Lung (tissue), 12 donors: ENCODE measurements around the gene PSMD8. TPM values are rescaled to one million over a fixed set of nuclear protein-coding genes. Genes with fewer than 3 reads are reported as not detected.
"Not testable (repeated sequence)": the region's sequence is repeated elsewhere in the genome, so short reads cannot be mapped to it uniquely, and the experiment has no call there.

Experiments
- ATAC-seq: fragments of 200-7000 bp; cut with Tn5 transposase; one replicate; pipeline ENCODE4 v1.9.1; 2020; ENCODE audit warnings: moderate number of reproducible peaks; ENCODE audit not compliant: insufficient read depth, low FRiP score
- DNase-seq, 3 donors: peaks; one replicate each; pipeline ENCODE4 v3.0.0-alpha.2; 2013 to 2017
- H3K27ac ChIP-seq, 2 donors: one replicate each; pipeline ENCODE4 v1.5.1; 2013; ENCODE audit warnings: mild to moderate bottlenecking in 2 of 2, moderate library complexity in 2 of 2, control low read depth in 1 of 2, inconsistent platforms in 1 of 2, low read depth in 1 of 2, low read length in 1 of 2
- H3K27me3 ChIP-seq, 3 donors: one replicate each; pipeline ENCODE4 v1.5.1; 2013; ENCODE audit warnings: low read length in 2 of 3; ENCODE audit not compliant: control insufficient read depth in 3 of 3, insufficient read depth in 3 of 3
- H3K36me3 ChIP-seq, 4 donors: one replicate each; pipeline ENCODE4 v1.5.1; 2013; ENCODE audit warnings: low read length in 4 of 4, mild to moderate bottlenecking in 1 of 4, moderate library complexity in 1 of 4; ENCODE audit not compliant: control insufficient read depth in 4 of 4, insufficient read depth in 4 of 4
- H3K4me1 ChIP-seq, 5 donors: one replicate each; pipeline ENCODE4 v1.5.1; 2013; ENCODE audit warnings: low read length in 5 of 5, mild to moderate bottlenecking in 2 of 5, moderate library complexity in 1 of 5; ENCODE audit not compliant: control insufficient read depth in 5 of 5, insufficient read depth in 5 of 5
- H3K4me3 ChIP-seq: one replicate; pipeline ENCODE4 v1.5.1; 2013; ENCODE audit warnings: mild to moderate bottlenecking, control low read depth, moderate library complexity
- H3K9ac ChIP-seq, 2 donors: one replicate each; pipeline ENCODE4 v1.5.1; 2013; ENCODE audit warnings: low read length in 2 of 2, control low read depth in 1 of 2; ENCODE audit not compliant: insufficient read depth in 1 of 2
- H3K9me3 ChIP-seq, 4 donors: one replicate each; pipeline ENCODE4 v1.5.1; 2013; ENCODE audit warnings: low read length in 3 of 4, mild to moderate bottlenecking in 1 of 4, moderate library complexity in 1 of 4; ENCODE audit not compliant: control insufficient read depth in 4 of 4, insufficient read depth in 3 of 4
- WGBS, 2 donors: extraction: QIAGEN DNeasy Blood & Tissue Kit; methylation state at CpG; one replicate each; pipeline ENCODE4 v1.1.7; 2013; 5-methylcytosine and 5-hydroxymethylcytosine counted together
- polyA plus RNA-seq, 2 donors: library from polyadenylated mRNA; stranded (reverse); fragments of 200-250 nt; gene quantifications; one replicate each; pipeline ENCODE4 v1.2.1, GENCODE V29; 2013
- total RNA-seq, 2 donors: library from RNA; depleted of rRNA in 1 of 2; stranded (reverse); fragments of >200 nt in 1 of 2; gene quantifications; one replicate each; pipeline ENCODE4 v1.2.1, GENCODE V29; 2014 to 2021
- TF ChIP-seq, protein P1 (sequence below): IDR thresholded peaks from 2 replicates; pipeline ENCODE4 v1.5.1; 2012; ENCODE audit warnings: mild to moderate bottlenecking; ENCODE audit errors: control extremely low read depth, extremely low read depth
- donor health status: control.
- donor health status: control.
- donor health status: Bipolar disorder and iron deficiency.
- donor health status: healthy.
- donor health status: DM: yes; HTN: yes; CAD: no.

Gene PSMD8
- total and polyA plus RNA-seq, 4 donors, result 65.4 to 233 (median 149) TPM

DNA sequence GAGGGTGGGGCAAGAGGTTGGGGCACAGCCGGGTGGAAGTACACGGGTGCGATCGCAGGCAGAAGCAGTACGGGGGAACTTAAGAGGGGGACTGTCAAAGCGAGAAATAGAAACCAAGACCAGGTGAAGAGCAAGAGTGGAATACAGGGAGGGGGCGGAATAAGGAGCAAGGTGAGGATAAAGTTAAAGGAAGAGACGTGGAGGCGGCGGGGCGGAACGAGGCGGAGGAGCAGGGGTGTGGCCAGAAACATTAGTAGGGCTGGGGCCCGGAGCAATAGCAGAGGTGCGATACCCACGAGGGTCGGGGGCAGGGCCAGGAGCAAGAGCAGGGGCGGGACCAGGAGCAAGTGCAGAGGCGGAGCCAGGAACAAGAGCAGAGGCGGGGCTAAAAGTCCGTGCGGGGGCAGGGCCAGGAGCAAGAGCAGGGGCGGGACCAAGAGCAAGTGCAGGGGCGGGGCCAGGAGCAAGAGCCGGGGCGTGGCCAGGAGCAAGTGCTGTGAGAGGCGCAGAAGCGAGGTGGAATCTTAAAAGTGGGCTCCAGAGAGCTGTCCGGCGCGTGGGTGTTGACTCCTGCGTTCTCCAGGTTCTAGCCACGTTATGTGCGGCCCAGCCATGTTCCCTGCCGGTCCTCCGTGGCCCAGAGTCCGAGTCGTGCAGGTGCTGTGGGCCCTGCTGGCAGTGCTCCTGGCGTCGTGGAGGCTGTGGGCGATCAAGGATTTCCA is 37.6 kb upstream of the PSMD8 start:
- TF ChIP-seq, protein P1, sequence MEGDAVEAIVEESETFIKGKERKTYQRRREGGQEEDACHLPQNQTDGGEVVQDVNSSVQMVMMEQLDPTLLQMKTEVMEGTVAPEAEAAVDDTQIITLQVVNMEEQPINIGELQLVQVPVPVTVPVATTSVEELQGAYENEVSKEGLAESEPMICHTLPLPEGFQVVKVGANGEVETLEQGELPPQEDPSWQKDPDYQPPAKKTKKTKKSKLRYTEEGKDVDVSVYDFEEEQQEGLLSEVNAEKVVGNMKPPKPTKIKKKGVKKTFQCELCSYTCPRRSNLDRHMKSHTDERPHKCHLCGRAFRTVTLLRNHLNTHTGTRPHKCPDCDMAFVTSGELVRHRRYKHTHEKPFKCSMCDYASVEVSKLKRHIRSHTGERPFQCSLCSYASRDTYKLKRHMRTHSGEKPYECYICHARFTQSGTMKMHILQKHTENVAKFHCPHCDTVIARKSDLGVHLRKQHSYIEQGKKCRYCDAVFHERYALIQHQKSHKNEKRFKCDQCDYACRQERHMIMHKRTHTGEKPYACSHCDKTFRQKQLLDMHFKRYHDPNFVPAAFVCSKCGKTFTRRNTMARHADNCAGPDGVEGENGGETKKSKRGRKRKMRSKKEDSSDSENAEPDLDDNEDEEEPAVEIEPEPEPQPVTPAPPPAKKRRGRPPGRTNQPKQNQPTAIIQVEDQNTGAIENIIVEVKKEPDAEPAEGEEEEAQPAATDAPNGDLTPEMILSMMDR, result no peak
- WGBS, 2 donors, result 6 to 7% methylated on average over 37 to 41 of the region's 41 CpGs

DNA sequence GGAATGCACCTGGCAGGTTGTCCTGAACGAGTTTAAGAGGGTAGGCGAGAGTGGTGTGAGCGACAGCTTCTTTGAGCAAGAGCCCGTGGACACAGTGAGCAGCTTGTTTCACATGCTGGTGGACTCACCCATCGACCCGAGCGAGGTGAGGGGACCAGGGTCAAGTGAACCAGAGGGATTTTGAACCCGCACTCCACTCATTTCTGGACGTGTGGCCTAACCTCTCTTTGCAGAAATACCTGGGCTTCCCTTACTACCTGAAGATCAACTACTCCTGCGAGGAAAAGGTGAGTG is 37.1 kb upstream of the PSMD8 start:
- Histone ChIP-seq H3K9me3 (no peaks in the 10 kb centered on the region), H3K27me3 (no peaks in the 10 kb centered on the region), H3K9ac (no peak overlapping the region), H3K36me3 (peaks cover 0 to 2% (median 0%) of the 10 kb centered on the region in 4 donors), H3K27ac (peak overlapping the region in 1 of 2 donors; percentile 86), H3K4me3 (no peak overlapping the region), H3K4me1 (peaks cover 0 to 8% (median 0%) of the 10 kb centered on the region in 5 donors)
- WGBS, 2 donors, result 52 to 63% methylated on average over 10 of the region's 10 CpGs
- DNase-seq (no peak), ATAC-seq (no peak)
- TF ChIP-seq, protein P1, result no peak

More for the DNA sequence above, 37.6 kb upstream of the PSMD8 start:
- DNase-seq (peak; percentile 84 to 93 (median 92)), ATAC-seq (peak; percentile 73)
- peak overlapping the region; percentile 58 for H3K4me3 ChIP-seq
- peaks cover 0 to 8% (median 0%) of the 10 kb centered on the region in 5 donors for H3K4me1 ChIP-seq
- H3K27ac ChIP-seq, result peak overlapping the region; percentile 89 to 90
- no peaks in the 10 kb centered on the region for H3K27me3 ChIP-seq
- H3K9me3 ChIP-seq, result no peaks in the 10 kb centered on the region
- H3K36me3 ChIP-seq, result peaks cover 0 to 2% (median 0%) of the 10 kb centered on the region in 4 donors
- H3K9ac ChIP-seq, result peak overlapping the region in 1 of 2 donors; percentile 49

DNA sequence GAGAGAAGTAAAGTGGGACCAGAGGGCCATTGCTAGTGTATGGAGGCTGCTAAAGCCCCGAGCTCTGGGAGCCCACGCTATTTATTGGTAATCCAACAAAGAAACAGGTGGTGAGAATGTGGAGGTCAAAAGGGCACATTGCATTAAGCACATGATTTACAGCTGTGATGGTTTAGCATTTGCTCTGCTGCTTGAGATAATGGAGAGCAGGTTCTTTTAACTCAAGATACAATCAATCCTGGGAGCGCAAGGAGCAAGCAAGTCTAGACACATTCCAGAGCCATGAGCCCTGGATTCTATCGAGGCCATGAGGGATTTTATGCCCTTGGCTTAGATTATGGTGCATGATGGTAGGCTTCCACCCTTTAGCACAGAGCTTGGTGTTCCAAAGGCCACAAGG is 35.4 kb upstream of the PSMD8 start:
- H3K27me3 ChIP-seq, H3K4me1 ChIP-seq, H3K9me3 ChIP-seq, H3K27ac ChIP-seq, H3K4me3 ChIP-seq, ATAC-seq, H3K36me3 ChIP-seq, H3K9ac ChIP-seq, DNase-seq: not testable (repeated sequence)
- WGBS, 2 donors, result 70 to 75% methylated on average over 4 of the region's 4 CpGs

DNA sequence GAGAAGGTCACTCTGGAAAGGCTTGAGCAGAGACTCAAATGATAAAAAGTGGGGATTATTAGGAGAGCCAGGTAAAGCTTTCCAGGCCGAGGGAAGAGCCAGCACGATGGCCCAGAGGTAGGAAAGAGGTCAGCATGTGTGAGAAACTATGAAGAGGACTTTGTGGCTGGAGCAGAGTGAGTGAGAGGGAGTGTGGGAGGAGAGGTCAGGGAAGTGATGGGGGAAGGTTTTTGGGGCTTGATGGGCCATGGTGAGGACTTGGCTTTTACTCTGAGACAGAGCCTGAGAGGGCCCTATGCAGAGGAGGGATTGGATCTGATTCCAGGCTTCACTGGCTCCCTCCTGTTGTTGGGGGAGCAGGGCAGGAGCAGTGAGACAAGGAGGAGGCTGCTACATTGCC is 33.4 kb upstream of the PSMD8 start:
- Histone ChIP-seq H3K9me3 (no peaks in the 10 kb centered on the region), H3K9ac (no peak overlapping the region), H3K27ac (no peak overlapping the region), H3K4me3 (no peak overlapping the region), H3K4me1 (peaks cover 0 to 8% (median 0%) of the 10 kb centered on the region in 5 donors), H3K36me3 (peaks cover 0 to 2% (median 0%) of the 10 kb centered on the region in 4 donors), H3K27me3 (no peaks in the 10 kb centered on the region)
- no peak for ATAC-seq
- DNase-seq, result no peak
- WGBS, 2 donors, result 98 to 99% methylated on average over 2 of the region's 2 CpGs
- TF ChIP-seq, protein P1, result no peak
